HTR-8/SVneo (cell line): ENCODE results near the gene LNPK.
"Not testable (repeated sequence)": the region's sequence is repeated elsewhere in the genome, so short reads cannot be mapped to it uniquely, and the experiment has no call there.

Experiments used
- DNase-seq: peaks from one replicate; pipeline ENCODE4 v3.0.0; 2011; ENCODE audit warnings: low spot score, mixed read lengths; ENCODE audit not compliant: insufficient read length
- FAIRE-seq: peaks from 2 replicates; lab custom pipeline; 2011; peaks lifted over from hg19 to GRCh38; lab: Jason Lieb, UNC

LNPK gene

GRCh38 chr2:175976391-175977157 is 25.5 kb downstream of the LNPK start:
- DNase-seq (no peak), FAIRE-seq (no peak)

- no peak for FAIRE-seq
- DNase-seq, result no peak
Measured at GRCh38 chr2:175973373-175973772, 28.7 kb downstream of the LNPK start.

GRCh38 chr2:175966839-175967238 is 35.2 kb downstream of the LNPK start:
- FAIRE-seq (no peak), DNase-seq (no peak)

- no peak for FAIRE-seq
- no peak for DNase-seq
Measured at GRCh38 chr2:175965773-175966172, 36.3 kb downstream of the LNPK start.

- FAIRE-seq (no peak), DNase-seq (no peak)
Measured at GRCh38 chr2:175964195-175964594, 37.9 kb downstream of the LNPK start.

GRCh38 chr2:175963171-175963570 is 38.9 kb downstream of the LNPK start:
- FAIRE-seq, result not testable (repeated sequence)

GRCh38 chr2:175957845-175958244 is 44.2 kb downstream of the LNPK start:
- DNase-seq, result no peak
- no peak for FAIRE-seq

More at GRCh38 chr2:175963171-175963570, 38.9 kb downstream of the LNPK start:
- DNase-seq, result not testable (repeated sequence)

- DNase-seq, result no peak
- FAIRE-seq, result no peak
Measured at GRCh38 chr2:175955136-175955535, 46.9 kb downstream of the LNPK start.

- no peak for FAIRE-seq
- DNase-seq, result no peak
Measured at GRCh38 chr2:175950512-175950911, 51.6 kb downstream of the LNPK start.

GRCh38 chr2:175948191-175948590 is 53.9 kb downstream of the LNPK start:
- DNase-seq, result no peak
- FAIRE-seq, result no peak

- FAIRE-seq (no peak), DNase-seq (no peak)
Measured at GRCh38 chr2:175947073-175947472, 55.0 kb downstream of the LNPK start.

GRCh38 chr2:175941699-175942098 is 60.4 kb downstream of the LNPK start:
- FAIRE-seq (no peak), DNase-seq (no peak)

GRCh38 chr2:175937216-175937615 is 64.9 kb downstream of the LNPK start:
- no peak for DNase-seq
- FAIRE-seq, result no peak

- FAIRE-seq (no peak), DNase-seq (no peak)
Measured at GRCh38 chr2:175935289-175936181, 66.5 kb downstream of the LNPK start.

GRCh38 chr2:175932675-175933074 is 69.4 kb downstream of the LNPK start:
- DNase-seq (no peak), FAIRE-seq (no peak)

- FAIRE-seq (no peak), DNase-seq (no peak)
Measured at GRCh38 chr2:175931805-175932204, 70.3 kb downstream of the LNPK start.

GRCh38 chr2:175930504-175930903 is 71.6 kb downstream of the LNPK start:
- no peak for DNase-seq
- no peak for FAIRE-seq

GRCh38 chr2:175929850-175930249 is 72.2 kb downstream of the LNPK start:
- DNase-seq, result no peak
- no peak for FAIRE-seq

GRCh38 chr2:175926272-175926671 is 75.8 kb downstream of the LNPK start:
- DNase-seq, result no peak
- no peak for FAIRE-seq

GRCh38 chr2:175922160-175922559 is 79.9 kb downstream of the LNPK start:
- FAIRE-seq (no peak), DNase-seq (no peak)

- FAIRE-seq, result no peak
- DNase-seq, result no peak
Measured at GRCh38 chr2:175918935-175919334, 83.1 kb downstream of the LNPK start.
